Measurements from ENCODE around the gene ZNF609. TPM values are rescaled to one million over a fixed set of nuclear protein-coding genes. Genes with fewer than 3 reads are reported as not detected.

ZNF609 gene
- total RNA-seq, 4 donors from 2014 or later, result 18.6 to 40.1 (median 23.7) TPM

- H3K27ac ChIP-seq, result peak overlapping the region; percentile 60
Measured at GRCh38 chr15:64522226-64522823, 61.9 kb downstream of the ZNF609 start.

GRCh38 chr15:64523240-64523639 is 62.9 kb downstream of the ZNF609 start:
- no peaks in the 10 kb centered on the region for H3K9me3 ChIP-seq
- TF ChIP-seq EP300 (IDR thresholded peaks at IDR 0.05) (no peak), POLR2A (IDR thresholded peaks at IDR 0.05) (no peak), POLR2AphosphoS5 (IDR thresholded peaks at IDR 0.05) (no peak)
- TF ChIP-seq, protein P1, sequence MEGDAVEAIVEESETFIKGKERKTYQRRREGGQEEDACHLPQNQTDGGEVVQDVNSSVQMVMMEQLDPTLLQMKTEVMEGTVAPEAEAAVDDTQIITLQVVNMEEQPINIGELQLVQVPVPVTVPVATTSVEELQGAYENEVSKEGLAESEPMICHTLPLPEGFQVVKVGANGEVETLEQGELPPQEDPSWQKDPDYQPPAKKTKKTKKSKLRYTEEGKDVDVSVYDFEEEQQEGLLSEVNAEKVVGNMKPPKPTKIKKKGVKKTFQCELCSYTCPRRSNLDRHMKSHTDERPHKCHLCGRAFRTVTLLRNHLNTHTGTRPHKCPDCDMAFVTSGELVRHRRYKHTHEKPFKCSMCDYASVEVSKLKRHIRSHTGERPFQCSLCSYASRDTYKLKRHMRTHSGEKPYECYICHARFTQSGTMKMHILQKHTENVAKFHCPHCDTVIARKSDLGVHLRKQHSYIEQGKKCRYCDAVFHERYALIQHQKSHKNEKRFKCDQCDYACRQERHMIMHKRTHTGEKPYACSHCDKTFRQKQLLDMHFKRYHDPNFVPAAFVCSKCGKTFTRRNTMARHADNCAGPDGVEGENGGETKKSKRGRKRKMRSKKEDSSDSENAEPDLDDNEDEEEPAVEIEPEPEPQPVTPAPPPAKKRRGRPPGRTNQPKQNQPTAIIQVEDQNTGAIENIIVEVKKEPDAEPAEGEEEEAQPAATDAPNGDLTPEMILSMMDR (IDR thresholded peaks at IDR 0.05), result no peak
- H3K36me3 ChIP-seq, result no peaks in the 10 kb centered on the region
- no peaks in the 10 kb centered on the region for H3K27me3 ChIP-seq
- WGBS, result 97% methylated on average over 5 of the region's 5 CpGs
- H3K4me1 ChIP-seq, result peaks cover 36% of the 10 kb centered on the region
- H3K27ac ChIP-seq, result no peak overlapping the region
- no peak overlapping the region for H3K4me3 ChIP-seq
- no peak for DNase-seq (ENCODE audit: low spot score in 2 of 2)

More at GRCh38 chr15:64522226-64522823, 61.9 kb downstream of the ZNF609 start:
- Histone ChIP-seq H3K27me3 (no peaks in the 10 kb centered on the region), H3K9me3 (no peaks in the 10 kb centered on the region), H3K36me3 (no peaks in the 10 kb centered on the region), H3K4me3 (peak overlapping the region; percentile 3), H3K4me1 (peaks cover 36% of the 10 kb centered on the region)
- DNase-seq (ENCODE audit: low spot score in 2 of 2), result no peak
- TF ChIP-seq, protein P1 (IDR thresholded peaks at IDR 0.05), result no peak
- no peak for TF ChIP-seq POLR2AphosphoS5 (IDR thresholded peaks at IDR 0.05)
- TF ChIP-seq POLR2A (IDR thresholded peaks at IDR 0.05), result no peak
- no peak for TF ChIP-seq EP300 (IDR thresholded peaks at IDR 0.05)
- 44% methylated on average over 1 of the region's 1 CpG for WGBS

DNA sequence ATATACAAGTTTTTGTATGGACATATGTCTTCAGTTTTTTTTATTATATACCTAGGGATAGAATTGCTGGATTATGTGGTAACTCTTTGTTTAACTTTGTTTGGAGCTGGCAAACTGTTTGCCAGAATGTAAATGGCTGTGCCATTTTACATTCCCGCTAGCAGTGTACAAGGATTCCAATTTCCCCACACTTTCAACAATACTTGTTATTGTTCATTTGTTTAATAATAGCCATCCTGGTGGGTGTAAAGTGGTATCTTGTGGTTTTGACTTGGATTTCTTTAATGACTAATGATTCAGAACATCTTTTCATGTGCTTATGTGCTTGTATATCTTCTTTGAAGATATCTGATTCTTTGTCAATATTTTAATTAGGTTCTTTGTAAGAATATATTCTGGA is 64.4 kb downstream of the ZNF609 start:
- WGBS, result 88% methylated on average over 1 of the region's 1 CpG
- H3K4me3 ChIP-seq, result no peak overlapping the region
- H3K9me3 ChIP-seq, result no peaks in the 10 kb centered on the region
- no peak overlapping the region for H3K27ac ChIP-seq
- H3K36me3 ChIP-seq, result no peaks in the 10 kb centered on the region
- no peaks in the 10 kb centered on the region for H3K27me3 ChIP-seq
- TF ChIP-seq POLR2A (IDR thresholded peaks at IDR 0.05), result no peak
- TF ChIP-seq, protein P1 (IDR thresholded peaks at IDR 0.05), result no peak
- no peak for TF ChIP-seq EP300 (IDR thresholded peaks at IDR 0.05)
- no peak for TF ChIP-seq POLR2AphosphoS5 (IDR thresholded peaks at IDR 0.05)
- H3K4me1 ChIP-seq, result peaks cover 36% of the 10 kb centered on the region
- no peak for DNase-seq (ENCODE audit: low spot score in 2 of 2)

GRCh38 chr15:64525828-64526530 is 65.6 kb downstream of the ZNF609 start:
- WGBS, result 75% methylated on average over 8 of the region's 8 CpGs
- Histone ChIP-seq H3K36me3 (no peaks in the 10 kb centered on the region), H3K27ac (no peak overlapping the region), H3K4me1 (peaks cover 27% of the 10 kb centered on the region), H3K27me3 (no peaks in the 10 kb centered on the region), H3K9me3 (no peaks in the 10 kb centered on the region), H3K4me3 (no peak overlapping the region)
- TF ChIP-seq, protein P1 (IDR thresholded peaks at IDR 0.05), result no peak
- TF ChIP-seq POLR2AphosphoS5 (IDR thresholded peaks at IDR 0.05) (no peak), POLR2A (IDR thresholded peaks at IDR 0.05) (no peak)
- DNase-seq (ENCODE audit: low spot score in 2 of 2), result no peak

GRCh38 chr15:64527263-64527984 is 67.0 kb downstream of the ZNF609 start:
- no peaks in the 10 kb centered on the region for H3K9me3 ChIP-seq
- no peak for TF ChIP-seq POLR2A (IDR thresholded peaks at IDR 0.05)
- TF ChIP-seq, protein P1 (IDR thresholded peaks at IDR 0.05), result no peak
- no peak for TF ChIP-seq POLR2AphosphoS5 (IDR thresholded peaks at IDR 0.05)
- TF ChIP-seq EP300 (IDR thresholded peaks at IDR 0.05), result no peak
- H3K27ac ChIP-seq, result no peak overlapping the region
- H3K4me1 ChIP-seq, result peaks cover 13% of the 10 kb centered on the region
- no peak for DNase-seq (ENCODE audit: low spot score in 2 of 2)
- no peaks in the 10 kb centered on the region for H3K36me3 ChIP-seq
- WGBS, result 86% methylated on average over 4 of the region's 4 CpGs
- H3K4me3 ChIP-seq, result no peak overlapping the region
- H3K27me3 ChIP-seq, result no peaks in the 10 kb centered on the region

All from suprapubic skin (tissue), 4 donors.